ENCODE data around the gene RPL14.

- TF ChIP-seq CTCF (IDR thresholded peaks at IDR 0.05; ENCODE audit: insufficient read depth, low read length), result no peak
- TF ChIP-seq POLR2AphosphoS5 (IDR thresholded peaks at IDR 0.05; ENCODE audit: low read depth), result peak; percentile 53; the same call in 1 of the 2 replicates
- no peak for TF ChIP-seq REST (IDR thresholded peaks at IDR 0.05; ENCODE audit: insufficient replicate concordance, low read depth)
- peak; percentile 51; the same call in 1 of the 2 replicates for TF ChIP-seq GABPA (IDR thresholded peaks at IDR 0.05; ENCODE audit: low read depth)
Measured at GRCh38 chr3:40476478-40477470, 19.6 kb downstream of the RPL14 start, which contains the start of gene ZNF619.

Data from HL-60 (cell line).